NB4 (cell line): Measurements from ENCODE around the gene CHRM4.

Experiments
- DNase-seq: peaks from one replicate; pipeline ENCODE4 v3.0.0; 2010; ENCODE audit warnings: low read depth
- H3K4me3 ChIP-seq: one replicate; pipeline ENCODE4 v1.5.1; 2011; ENCODE audit warnings: mild to moderate bottlenecking, low read depth, low read length, moderate library complexity
- CTCF ChIP-seq: IDR thresholded peaks from one replicate; pipeline ENCODE4 v1.5.1; 2012; ENCODE audit warnings: low read depth, low read length
- MAX ChIP-seq: IDR thresholded peaks from 2 replicates; pipeline ENCODE4 v1.6.1; 2011; ENCODE audit warnings: low read depth, low read length
- MYC ChIP-seq: IDR thresholded peaks from 2 replicates; pipeline ENCODE4 v1.6.1; 2011; ENCODE audit warnings: low read depth, low read length
- POLR2A ChIP-seq: IDR thresholded peaks from 2 replicates; pipeline ENCODE4 v1.6.1; 2011; ENCODE audit warnings: mild to moderate bottlenecking; ENCODE audit not compliant: insufficient read length; ENCODE audit errors: extremely low read depth

CHRM4 gene

GRCh38 chr11:46389450-46390330 lies 1.9 kb downstream of the CHRM4 start:
- TF ChIP-seq CTCF, result peak; percentile 53
- TF ChIP-seq MAX, result 0 out of 2 replicates have a peak, but pooled peaks have one; percentile 8
- TF ChIP-seq MYC, result no peak
- no peak for TF ChIP-seq POLR2A
- DNase-seq, result peak; percentile 85
- H3K4me3 ChIP-seq, result peak overlapping the region; percentile 23

GRCh38 chr11:46388619-46389449 lies 2.7 kb downstream of the CHRM4 start:
- H3K4me3 ChIP-seq, result no peak overlapping the region
- TF ChIP-seq MAX (no peak), MYC (no peak), POLR2A (no peak), CTCF (no peak)
- no peak for DNase-seq

GRCh38 chr11:46387919-46388618 lies 3.5 kb downstream of the CHRM4 start:
- TF ChIP-seq CTCF (no peak), MAX (peak; percentile 58)
- no peak overlapping the region for H3K4me3 ChIP-seq
- peak; percentile 56 for DNase-seq

- TF ChIP-seq MAX (no peak), MYC (no peak), CTCF (no peak), POLR2A (no peak)
- no peak overlapping the region for H3K4me3 ChIP-seq
- no peak for DNase-seq
These were observed 4.1 kb downstream of the CHRM4 start for GRCh38 chr11:46387456-46387855.

GRCh38 chr11:46386674-46387073 lies 4.9 kb downstream of the CHRM4 start:
- no peak for DNase-seq
- no peak overlapping the region for H3K4me3 ChIP-seq
- TF ChIP-seq CTCF (no peak), MYC (no peak), POLR2A (no peak), MAX (no peak)
